Neuronal stem cell (in vitro differentiated cells): ENCODE measurements around the gene C1orf198. TPM values are rescaled to one million over a fixed set of nuclear protein-coding genes. Genes with fewer than 3 reads are reported as not detected.
A peak's percentile ranks its signal among the peaks of the same experiment; 100 is the strongest.

Source experiments
- DNase-seq: peaks from one replicate; pipeline ENCODE4 v3.0.0-alpha.2; 2013; ENCODE audit warnings: low spot score
- H2AFZ ChIP-seq: one replicate; pipeline ENCODE4 v1.6.1; 2013; ENCODE audit warnings: mild to moderate bottlenecking, low read length, inconsistent platforms
- H2AK5ac ChIP-seq: 2 replicates; pipeline ENCODE4 v1.6.1; 2013; ENCODE audit warnings: low read depth, mild to moderate bottlenecking, inconsistent platforms, low read length, moderate library complexity, mixed read lengths
- H2BK120ac ChIP-seq: 2 replicates; pipeline ENCODE4 v1.6.1; 2013; ENCODE audit warnings: low read depth, mild to moderate bottlenecking, inconsistent platforms, low read length, moderate library complexity, mixed read lengths
- H2BK12ac ChIP-seq: one replicate; pipeline ENCODE4 v1.6.1; 2013; ENCODE audit warnings: low read length, inconsistent platforms
- H2BK15ac ChIP-seq: 2 replicates; pipeline ENCODE4 v1.6.1; 2013; ENCODE audit warnings: mild to moderate bottlenecking, low read length, inconsistent platforms, mixed read lengths
- H2BK5ac ChIP-seq: one replicate; pipeline ENCODE4 v1.6.1; 2013; ENCODE audit warnings: inconsistent platforms, mild to moderate bottlenecking, low read length, moderate library complexity
- H3K14ac ChIP-seq: one replicate; pipeline ENCODE4 v1.6.1; 2013; ENCODE audit warnings: low read length, inconsistent platforms
- H3K18ac ChIP-seq: 2 replicates; pipeline ENCODE4 v1.6.1; 2013; ENCODE audit warnings: low read length, inconsistent platforms
- H3K23ac ChIP-seq: 2 replicates; pipeline ENCODE4 v1.6.1; 2013; ENCODE audit warnings: low read depth, mild to moderate bottlenecking, mixed read lengths, low read length, inconsistent platforms; ENCODE audit not compliant: poor library complexity
- H3K27ac ChIP-seq: replicated peaks from 3 replicates; pipeline ENCODE4 v1.5.1; 2013; ENCODE audit warnings: low read length, inconsistent platforms
- H3K27me3 ChIP-seq, 3 experiments: 2 replicates each; pipeline ENCODE4 v1.6.1; 2013; ENCODE audit warnings: low read length in 3 of 3, mild to moderate bottlenecking in 2 of 3, inconsistent platforms in 1 of 3, low read depth in 1 of 3, mixed read lengths in 1 of 3, moderate library complexity in 1 of 3; ENCODE audit not compliant: control insufficient read depth in 3 of 3, insufficient read depth in 3 of 3
- H3K36me3 ChIP-seq, 2 donors: replicated peaks in 1 of 2; 2 replicates each; pipeline ENCODE4 v1.6.1; 2013; ENCODE audit warnings: low read length in 2 of 2; ENCODE audit not compliant: control insufficient read depth in 2 of 2, insufficient read depth in 2 of 2
- H3K4ac ChIP-seq: 2 replicates; pipeline ENCODE4 v1.6.1; 2013; ENCODE audit warnings: inconsistent platforms, mild to moderate bottlenecking, low read length, moderate library complexity
- H3K4me1 ChIP-seq, 2 donors: 1 replicate in 1 of 2; 2 replicates in 1 of 2; pipeline ENCODE4 v1.6.1; 2013; ENCODE audit warnings: low read length in 2 of 2, low read depth in 1 of 2; ENCODE audit not compliant: control insufficient read depth in 2 of 2, insufficient read depth in 1 of 2
- H3K4me2 ChIP-seq: one replicate; pipeline ENCODE4 v1.6.1; 2013; ENCODE audit warnings: mild to moderate bottlenecking, low read length, inconsistent platforms; ENCODE audit not compliant: insufficient read depth, poor library complexity, severe bottlenecking
- H3K4me3 ChIP-seq, 2 donors: 2 replicates each; pipeline ENCODE4 v1.5.1; 2013; ENCODE audit warnings: low read length in 2 of 2, mild to moderate bottlenecking in 2 of 2, inconsistent platforms in 1 of 2, moderate library complexity in 1 of 2
- H3K79me1 ChIP-seq: one replicate; pipeline ENCODE4 v1.6.1; 2013; ENCODE audit warnings: low read depth, mild to moderate bottlenecking, inconsistent platforms, low read length, moderate library complexity
- H3K9ac ChIP-seq: one replicate; pipeline ENCODE4 v1.6.1; 2013; ENCODE audit warnings: mild to moderate bottlenecking, low read depth, low read length, inconsistent platforms; ENCODE audit not compliant: poor library complexity
- H3K9me3 ChIP-seq, 2 donors: replicated peaks in 1 of 2; 2 replicates each; pipeline versions ENCODE3 to v1.6.1; 2013; ENCODE audit warnings: low read length in 2 of 2, mild to moderate bottlenecking in 2 of 2, inconsistent platforms in 1 of 2, low read depth in 1 of 2, mixed read lengths in 1 of 2, moderate library complexity in 1 of 2; ENCODE audit not compliant: control insufficient read depth in 2 of 2, insufficient read depth in 1 of 2
- H4K8ac ChIP-seq: one replicate; pipeline ENCODE4 v1.6.1; 2013; ENCODE audit warnings: low read depth, mild to moderate bottlenecking, inconsistent platforms, low read length, moderate library complexity
- H4K91ac ChIP-seq: one replicate; pipeline ENCODE4 v1.6.1; 2013; ENCODE audit warnings: low read length, low read depth, mild to moderate bottlenecking, inconsistent platforms; ENCODE audit not compliant: poor library complexity
- WGBS, 2 donors: extraction: QIAGEN DNeasy Blood & Tissue Kit; methylation state at CpG; one replicate each; pipeline ENCODE4 v1.1.7; 2013; ENCODE audit warnings: missing lambda C conversion rate in 2 of 2, mixed read lengths in 1 of 2; ENCODE audit not compliant: insufficient read length in 2 of 2, insufficient replicate concordance in 1 of 2; ENCODE audit errors: extremely low coverage in 2 of 2; 5-methylcytosine and 5-hydroxymethylcytosine counted together
- small RNA-seq: library from polyadenylated mRNA; stranded (forward); fragments of <200 nt; extraction: miRNeasy Mini kit (QIAGEN cat#:217004); gene quantifications from one replicate; pipeline ENCODE3, GENCODE V24; 2013; ENCODE audit not compliant: insufficient read depth

C1orf198 gene

DNA sequence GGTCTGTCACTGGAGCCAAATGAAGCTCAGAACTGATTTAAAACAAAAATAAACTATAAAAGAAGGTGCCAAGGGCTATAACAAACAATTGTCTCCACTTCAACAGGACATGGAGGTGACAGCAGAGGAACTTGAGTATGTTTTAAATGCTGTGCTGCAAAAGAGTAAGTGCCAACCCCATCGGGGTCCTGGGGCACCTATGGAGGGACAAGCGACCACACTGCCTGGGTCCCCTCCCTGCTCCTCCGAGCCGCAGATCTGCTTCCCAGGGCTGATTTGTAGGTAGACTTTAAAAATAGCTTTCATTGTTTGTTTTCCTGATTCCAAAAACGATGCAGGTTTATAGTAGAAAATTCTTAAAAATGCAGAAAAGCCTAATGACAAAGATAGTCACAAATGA lies 78.3 kb downstream of the C1orf198 start:
- Histone ChIP-seq H2BK15ac (no peak overlapping the region), H3K27ac (no peak overlapping the region), H3K23ac (no peak overlapping the region), H3K27me3 (no peaks in the 10 kb centered on the region), H3K4ac (no peak overlapping the region), H3K79me1 (no peaks in the 10 kb centered on the region), H3K36me3 (no peaks in the 10 kb centered on the region), H2BK5ac (no peak overlapping the region), H3K9me3 (peaks cover 0 to 4% of the 10 kb centered on the region in 2 donors), H3K4me3 (no peak overlapping the region), H2BK120ac (no peak overlapping the region), H2AFZ (no peak overlapping the region), H4K91ac (no peak overlapping the region), H3K14ac (no peak overlapping the region), H3K4me2 (no peak overlapping the region), H3K4me1 (peaks cover 6 to 26% of the 10 kb centered on the region in 2 donors), H3K9ac (no peak overlapping the region), H2BK12ac (no peak overlapping the region), H2AK5ac (no peak overlapping the region), H4K8ac (no peak overlapping the region), H3K18ac (no peak overlapping the region)
- no CpG with 5 or more reads among the region's 5 CpGs for WGBS, 2 donors
- DNase-seq, result no peak

DNA sequence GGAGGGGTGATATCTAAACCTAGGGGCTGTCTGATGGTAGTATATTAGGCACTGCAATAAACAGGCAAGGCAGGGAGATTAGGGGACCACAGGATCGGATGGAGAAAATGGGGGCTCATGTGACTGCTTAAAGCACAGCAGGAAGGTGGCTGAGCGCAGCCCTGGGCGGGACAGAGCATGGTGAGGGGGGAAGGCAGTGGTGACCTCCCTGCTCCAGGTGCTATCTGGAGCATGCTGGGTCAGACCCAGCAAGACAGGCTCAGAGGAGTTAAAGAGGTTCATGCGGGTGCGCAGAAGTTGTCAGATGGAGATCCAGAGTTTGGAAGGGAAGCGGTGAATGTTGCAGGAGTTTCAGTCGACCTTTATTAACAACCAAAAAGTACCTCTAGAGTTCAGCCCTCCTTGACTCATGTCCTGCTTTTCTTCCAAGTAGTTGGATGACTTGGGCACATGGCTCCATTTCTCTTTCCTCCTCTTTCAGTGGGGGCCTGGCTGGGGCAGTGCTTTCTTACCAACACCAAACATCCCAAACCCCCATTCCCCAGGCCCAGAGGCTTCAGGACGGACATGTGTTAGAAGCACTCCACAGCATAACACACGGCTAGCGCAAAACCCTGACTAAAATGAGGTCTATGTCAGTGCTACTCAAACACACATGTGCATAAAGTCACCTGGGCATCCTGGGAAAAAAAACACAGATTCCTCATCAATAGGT lies 79.6 kb downstream of the C1orf198 start:
- no peak overlapping the region for H3K4me2 ChIP-seq
- H3K27ac ChIP-seq, result no peak overlapping the region
- H2BK12ac ChIP-seq, result no peak overlapping the region
- no peak overlapping the region for H2BK120ac ChIP-seq
- peaks cover 0 to 4% of the 10 kb centered on the region in 2 donors for H3K9me3 ChIP-seq
- H4K91ac ChIP-seq, result no peak overlapping the region
- H2AK5ac ChIP-seq, result no peak overlapping the region
- H3K9ac ChIP-seq, result no peak overlapping the region
- H3K23ac ChIP-seq, result no peak overlapping the region
- no peak overlapping the region for H2BK5ac ChIP-seq
- H3K4ac ChIP-seq, result no peak overlapping the region
- no peak overlapping the region for H4K8ac ChIP-seq
- H2BK15ac ChIP-seq, result no peak overlapping the region
- peak overlapping the region; percentile 41 for H3K18ac ChIP-seq
- peak overlapping the region; percentile 73 for H3K14ac ChIP-seq
- no peak overlapping the region for H3K4me3 ChIP-seq
- H3K4me1 ChIP-seq, result peaks cover 5 to 26% of the 10 kb centered on the region in 2 donors
- H3K79me1 ChIP-seq, result no peaks in the 10 kb centered on the region
- H3K36me3 ChIP-seq, result no peaks in the 10 kb centered on the region
- DNase-seq, result no peak
- no peaks in the 10 kb centered on the region for H3K27me3 ChIP-seq
- no CpG with 5 or more reads among the region's 10 CpGs for WGBS, 2 donors
- H2AFZ ChIP-seq, result no peak overlapping the region

DNA sequence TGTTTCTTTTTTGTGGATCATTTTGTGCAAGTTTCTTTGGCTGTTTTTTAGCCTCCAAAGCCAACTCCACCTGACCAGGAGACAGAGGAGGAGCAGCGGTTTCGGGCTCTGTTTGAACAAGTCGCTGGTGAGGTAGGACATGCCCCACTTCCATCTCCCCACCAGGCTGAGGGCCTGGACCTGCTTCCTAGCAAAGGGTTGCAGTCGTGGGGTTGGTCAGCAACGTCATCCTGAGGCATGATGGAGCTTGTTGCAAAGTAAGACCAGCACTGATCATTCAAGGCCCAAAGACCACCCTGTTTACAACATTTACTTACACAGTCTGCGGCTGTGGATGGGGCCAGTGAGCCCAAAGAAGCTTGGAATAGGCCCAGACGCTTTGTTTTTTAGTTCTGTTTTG lies 80.8 kb downstream of the C1orf198 start:
- Histone ChIP-seq H3K14ac (no peak overlapping the region), H2AFZ (no peak overlapping the region), H3K4me2 (no peak overlapping the region), H2AK5ac (peak overlapping the region; percentile 60), H3K4me1 (peaks cover 5 to 26% of the 10 kb centered on the region in 2 donors), H3K27me3 (no peaks in the 10 kb centered on the region), H3K36me3 (no peaks in the 10 kb centered on the region), H3K9ac (no peak overlapping the region), H3K4me3 (no peak overlapping the region), H3K23ac (no peak overlapping the region), H3K79me1 (no peaks in the 10 kb centered on the region), H3K9me3 (peaks cover 0 to 4% of the 10 kb centered on the region in 2 donors), H4K91ac (no peak overlapping the region), H3K18ac (no peak overlapping the region), H2BK15ac (no peak overlapping the region), H2BK5ac (peak overlapping the region; percentile 50), H2BK120ac (no peak overlapping the region), H3K27ac (no peak overlapping the region), H2BK12ac (no peak overlapping the region), H4K8ac (no peak overlapping the region), H3K4ac (no peak overlapping the region)
- DNase-seq, result no peak
- no CpG with 5 or more reads among the region's 7 CpGs for WGBS, 2 donors

Small RNA genes within 50 kb of the gene (small RNA-seq; reads per million reads assigned to genes)
- gene RN7SL837P (not detected), gene RNA5SP79 (not detected)
